KMS-11 (cell line): ENCODE results near the gene SPEF2.

Experiments
- H2AFZ ChIP-seq: fragments of 200-600 bp; sonication (generic); 2 replicates; pipeline ENCODE4 v1.6.1; 2016; ENCODE audit warnings: antibody characterized with exemption, mixed run types, low read depth
- H3K27ac ChIP-seq: fragments of 200-600 bp; sonication (generic); 2 replicates; pipeline ENCODE4 v1.6.1; 2016; ENCODE audit warnings: mild to moderate bottlenecking, mixed run types
- H3K27me3 ChIP-seq: fragments of 200-600 bp; sonication (generic); 2 replicates; pipeline ENCODE4 v1.6.1; 2017; ENCODE audit warnings: mild to moderate bottlenecking, low read depth, mixed run types, moderate library complexity; ENCODE audit not compliant: insufficient read depth
- H3K36me3 ChIP-seq: fragments of 200-600 bp; sonication (generic); 2 replicates; pipeline ENCODE4 v1.6.1; 2017; ENCODE audit warnings: mild to moderate bottlenecking, mixed run types; ENCODE audit not compliant: insufficient read depth
- H3K4me1 ChIP-seq: fragments of 200-600 bp; sonication (generic); 2 replicates; pipeline ENCODE4 v1.6.1; 2016; ENCODE audit warnings: mild to moderate bottlenecking, low read depth, mixed run types; ENCODE audit not compliant: poor library complexity, severe bottlenecking
- H3K4me2 ChIP-seq: fragments of 200-600 bp; sonication (generic); 2 replicates; pipeline ENCODE4 v1.7.0; 2016; ENCODE audit warnings: mild to moderate bottlenecking, mixed run types
- H3K4me3 ChIP-seq: fragments of 200-600 bp; sonication (generic); IDR thresholded peaks from 2 replicates; pipeline ENCODE4 v1.6.1; 2017; ENCODE audit warnings: low read depth, low read length, mixed read lengths; ENCODE audit not compliant: insufficient read depth
- H3K79me2 ChIP-seq: fragments of 200-600 bp; sonication (generic); 2 replicates; pipeline ENCODE4 v1.6.1; 2016; ENCODE audit warnings: low read depth, mixed run types; ENCODE audit not compliant: insufficient read depth
- H3K9ac ChIP-seq: fragments of 200-600 bp; sonication (generic); 2 replicates; pipeline ENCODE4 v1.6.1; 2016; ENCODE audit warnings: mild to moderate bottlenecking, mixed run types
- H4K20me1 ChIP-seq: fragments of 200-600 bp; sonication (generic); 2 replicates; pipeline ENCODE4 v1.6.1; 2016; ENCODE audit warnings: mild to moderate bottlenecking, mixed run types; ENCODE audit not compliant: insufficient read depth
- CTCF ChIP-seq: fragments of 200-600 bp; sonication (generic); conservative IDR thresholded peaks from 2 replicates; pipeline ENCODE4 v1.6.1; 2017; ENCODE audit warnings: low read depth, mild to moderate bottlenecking, antibody characterized with exemption, low read length, moderate library complexity, mixed read lengths

Gene SPEF2

GRCh38 chr5:35815089-35815936 lies 197.7 kb downstream of the SPEF2 start:
- H3K4me3 ChIP-seq, result no peak overlapping the region
- H3K4me1 ChIP-seq, result no peaks in the 10 kb centered on the region
- no peak overlapping the region for H3K27ac ChIP-seq
- no peak for TF ChIP-seq CTCF
- no peak overlapping the region for H2AFZ ChIP-seq
- H3K9ac ChIP-seq, result no peak overlapping the region
- no peaks in the 10 kb centered on the region for H3K36me3 ChIP-seq
- H4K20me1 ChIP-seq, result no peaks in the 10 kb centered on the region
- no peak overlapping the region for H3K4me2 ChIP-seq
- no peaks in the 10 kb centered on the region for H3K79me2 ChIP-seq
- H3K27me3 ChIP-seq, result no peaks in the 10 kb centered on the region

GRCh38 chr5:35816881-35817521 lies 199.3 kb downstream of the SPEF2 start:
- H3K79me2 ChIP-seq, result no peaks in the 10 kb centered on the region
- H3K9ac ChIP-seq, result no peak overlapping the region
- H3K27ac ChIP-seq, result no peak overlapping the region
- H3K4me3 ChIP-seq, result no peak overlapping the region
- no peaks in the 10 kb centered on the region for H3K27me3 ChIP-seq
- TF ChIP-seq CTCF, result no peak
- no peak overlapping the region for H3K4me2 ChIP-seq
- no peaks in the 10 kb centered on the region for H4K20me1 ChIP-seq
- H2AFZ ChIP-seq, result no peak overlapping the region
- no peaks in the 10 kb centered on the region for H3K36me3 ChIP-seq
- H3K4me1 ChIP-seq, result no peaks in the 10 kb centered on the region

GRCh38 chr5:35819026-35819425 lies 201.4 kb downstream of the SPEF2 start:
- Histone ChIP-seq H4K20me1 (no peaks in the 10 kb centered on the region), H3K27ac (no peak overlapping the region), H3K79me2 (no peaks in the 10 kb centered on the region), H2AFZ (no peak overlapping the region), H3K4me3 (no peak overlapping the region), H3K4me2 (no peak overlapping the region), H3K9ac (no peak overlapping the region), H3K27me3 (no peaks in the 10 kb centered on the region), H3K36me3 (no peaks in the 10 kb centered on the region), H3K4me1 (no peaks in the 10 kb centered on the region)
- TF ChIP-seq CTCF, result no peak

GRCh38 chr5:35819668-35820067 lies 202.0 kb downstream of the SPEF2 start:
- no peak for TF ChIP-seq CTCF
- no peak overlapping the region for H3K9ac ChIP-seq
- no peak overlapping the region for H3K27ac ChIP-seq
- no peaks in the 10 kb centered on the region for H3K4me1 ChIP-seq
- no peak overlapping the region for H2AFZ ChIP-seq
- no peak overlapping the region for H3K4me3 ChIP-seq
- H3K79me2 ChIP-seq, result no peaks in the 10 kb centered on the region
- H4K20me1 ChIP-seq, result no peaks in the 10 kb centered on the region
- no peak overlapping the region for H3K4me2 ChIP-seq
- no peaks in the 10 kb centered on the region for H3K27me3 ChIP-seq
- H3K36me3 ChIP-seq, result no peaks in the 10 kb centered on the region
